Memory B cell (primary cell): ENCODE data around the gene MSLN.
"Not testable (repeated sequence)": the region's sequence is repeated elsewhere in the genome, so short reads cannot be mapped to it uniquely, and the experiment has no call there.

Experiments used
- ATAC-seq: fragments of 150-1000 bp; cut with Tn5 transposase; 2 replicates; pipeline ENCODE4 v1.10.0; 2021; ENCODE audit warnings: low read depth, mild to moderate bottlenecking, moderate library complexity
- DNase-seq, 2 donors: peaks; one replicate each; pipeline ENCODE4 v3.0.0; 2022; ENCODE audit warnings: low spot score in 2 of 2
- H3K27ac Mint-ChIP-seq: one replicate; pipeline ENCODE4 v1.8.0; 2022; ENCODE audit warnings: mild to moderate bottlenecking, moderate library complexity, mixed read lengths
- H3K27me3 Mint-ChIP-seq: one replicate; pipeline ENCODE4 v1.8.0; 2022; ENCODE audit warnings: mixed read lengths
- H3K36me3 Mint-ChIP-seq: one replicate; pipeline ENCODE4 v1.8.0; 2022; ENCODE audit warnings: mild to moderate bottlenecking, mixed read lengths
- H3K4me1 Mint-ChIP-seq: one replicate; pipeline ENCODE4 v1.8.0; 2022; ENCODE audit warnings: mixed read lengths
- H3K4me3 Mint-ChIP-seq: one replicate; pipeline ENCODE4 v1.8.0; 2022; ENCODE audit warnings: mild to moderate bottlenecking, moderate library complexity, mixed read lengths
- H3K9me3 Mint-ChIP-seq: one replicate; pipeline ENCODE4 v1.8.0; 2022; ENCODE audit warnings: mixed read lengths

Gene MSLN

GRCh38 chr16:751152-752006 is 9.2 kb upstream of the MSLN start:
- no peak overlapping the region for H3K27ac Mint-ChIP-seq
- H3K9me3 Mint-ChIP-seq: no peaks in the 10 kb centered on the region
- H3K27me3 Mint-ChIP-seq: peaks cover under 1% of the 10 kb centered on the region
- DNase-seq (no peak), ATAC-seq (no peak)
- no peak overlapping the region for H3K4me3 Mint-ChIP-seq
- peaks cover 2% of the 10 kb centered on the region for H3K4me1 Mint-ChIP-seq
- peaks cover under 1% of the 10 kb centered on the region for H3K36me3 Mint-ChIP-seq

DNA sequence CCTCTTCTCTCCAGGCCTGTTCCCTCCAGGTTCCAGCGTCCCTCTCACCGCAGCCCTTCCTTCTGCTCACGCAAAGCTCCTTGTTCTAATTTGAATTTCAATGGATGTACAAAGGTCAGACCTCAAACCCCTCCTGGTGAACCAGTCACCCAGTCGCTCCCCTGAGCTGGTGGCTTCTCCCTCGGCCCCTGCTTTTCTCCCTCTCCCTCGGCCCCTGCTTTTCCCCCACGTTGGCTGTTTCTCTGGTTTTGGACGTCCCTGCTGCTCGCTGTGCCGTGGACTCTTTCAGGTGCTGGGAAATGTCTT is 8.6 kb upstream of the MSLN start:
- H3K27me3 Mint-ChIP-seq: peaks cover 3% of the 10 kb centered on the region
- peaks cover 2% of the 10 kb centered on the region for H3K4me1 Mint-ChIP-seq
- no peak for DNase-seq
- H3K9me3 Mint-ChIP-seq: peaks cover 2% of the 10 kb centered on the region
- peaks cover 2% of the 10 kb centered on the region for H3K36me3 Mint-ChIP-seq
- H3K4me3 Mint-ChIP-seq: no peak overlapping the region
- no peak for ATAC-seq
- no peak overlapping the region for H3K27ac Mint-ChIP-seq

- H3K4me3 Mint-ChIP-seq, H3K9me3 Mint-ChIP-seq, ATAC-seq, H3K36me3 Mint-ChIP-seq, H3K27ac Mint-ChIP-seq, DNase-seq, H3K4me1 Mint-ChIP-seq, H3K27me3 Mint-ChIP-seq: not testable (repeated sequence)
Observed at GRCh38 chr16:754121-754607, 6.4 kb upstream of the MSLN start.

- peaks cover 8% of the 10 kb centered on the region for H3K27me3 Mint-ChIP-seq
- H3K36me3 Mint-ChIP-seq: peaks cover 2% of the 10 kb centered on the region
- no peak for DNase-seq
- no peak overlapping the region for H3K4me3 Mint-ChIP-seq
- peaks cover 2% of the 10 kb centered on the region for H3K4me1 Mint-ChIP-seq
- no peak overlapping the region for H3K27ac Mint-ChIP-seq
- peak; percentile 91 for ATAC-seq
- peaks cover 2% of the 10 kb centered on the region for H3K9me3 Mint-ChIP-seq
Observed at GRCh38 chr16:754656-755055, 5.9 kb upstream of the MSLN start.

DNA sequence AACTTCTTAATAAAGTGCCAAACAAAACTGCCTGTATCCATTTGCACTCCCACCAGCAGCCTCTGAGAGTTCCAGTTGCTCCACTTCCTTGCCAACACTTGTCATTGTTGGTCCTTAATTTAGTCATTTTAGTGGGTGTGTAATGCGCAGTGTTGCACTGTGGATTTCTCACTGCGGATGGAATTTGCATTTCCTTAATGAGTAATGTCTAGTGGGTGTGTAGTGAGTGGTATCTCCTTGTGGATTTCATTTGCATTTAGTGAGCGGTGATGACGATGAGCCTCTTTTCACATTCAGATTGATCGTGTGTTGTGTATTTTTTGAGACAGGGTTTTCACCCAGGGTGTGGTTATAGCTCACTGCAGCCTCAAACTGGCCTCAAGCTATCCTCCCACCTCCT is 4.1 kb upstream of the MSLN start:
- Mint-ChIP-seq H3K36me3 (peaks cover 2% of the 10 kb centered on the region), H3K27me3 (peaks cover 10% of the 10 kb centered on the region), H3K4me1 (peaks cover 2% of the 10 kb centered on the region), H3K27ac (no peak overlapping the region), H3K9me3 (peaks cover 2% of the 10 kb centered on the region), H3K4me3 (no peak overlapping the region)
- ATAC-seq (no peak), DNase-seq (no peak)

DNA sequence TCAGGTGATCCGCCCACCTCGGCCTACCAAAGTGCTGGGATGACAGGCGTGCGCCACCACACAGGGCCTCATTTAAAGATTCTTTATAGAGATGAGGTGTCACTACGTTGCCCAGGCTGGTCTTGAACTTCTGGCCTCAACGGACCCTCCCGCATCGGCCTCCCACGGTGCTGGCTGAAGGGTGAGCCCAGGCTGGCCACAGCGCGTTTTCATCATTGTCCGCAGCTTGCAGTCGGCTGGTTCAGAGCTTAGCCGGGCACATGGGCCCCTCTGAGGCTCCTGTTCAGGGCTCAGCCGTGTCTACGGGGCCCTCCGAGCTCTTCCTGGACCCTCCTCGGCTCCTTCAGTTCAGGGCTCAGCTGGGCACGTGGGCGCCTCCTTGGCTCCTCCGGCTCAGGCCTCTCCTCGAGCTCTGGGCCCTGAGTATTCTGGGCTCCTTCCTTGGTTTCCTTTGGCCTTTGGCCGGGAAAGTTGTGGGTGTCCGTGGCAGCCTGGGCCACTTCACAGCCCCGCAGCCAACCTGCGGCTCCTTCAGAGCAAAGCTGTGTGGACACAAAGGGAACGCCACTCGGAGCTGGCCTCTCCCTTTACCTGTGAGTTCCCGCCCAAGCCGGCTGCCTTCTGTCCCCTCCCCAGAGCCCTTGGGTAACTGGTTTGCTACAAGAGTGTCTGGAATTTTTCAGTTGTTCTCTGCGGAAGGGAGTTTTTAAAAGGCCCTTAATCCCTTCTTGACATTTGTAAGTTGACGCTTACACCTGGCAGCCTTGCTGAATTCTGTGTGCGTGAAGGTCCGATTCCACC is 1.2 kb upstream of the MSLN start:
- H3K9me3 Mint-ChIP-seq: peaks cover 2% of the 10 kb centered on the region
- H3K27ac Mint-ChIP-seq: no peak overlapping the region
- H3K4me3 Mint-ChIP-seq: no peak overlapping the region
- H3K27me3 Mint-ChIP-seq: peaks cover 16% of the 10 kb centered on the region
- H3K36me3 Mint-ChIP-seq: peaks cover 2% of the 10 kb centered on the region
- peaks cover 2% of the 10 kb centered on the region for H3K4me1 Mint-ChIP-seq
- DNase-seq: no peak
- no peak for ATAC-seq

DNA sequence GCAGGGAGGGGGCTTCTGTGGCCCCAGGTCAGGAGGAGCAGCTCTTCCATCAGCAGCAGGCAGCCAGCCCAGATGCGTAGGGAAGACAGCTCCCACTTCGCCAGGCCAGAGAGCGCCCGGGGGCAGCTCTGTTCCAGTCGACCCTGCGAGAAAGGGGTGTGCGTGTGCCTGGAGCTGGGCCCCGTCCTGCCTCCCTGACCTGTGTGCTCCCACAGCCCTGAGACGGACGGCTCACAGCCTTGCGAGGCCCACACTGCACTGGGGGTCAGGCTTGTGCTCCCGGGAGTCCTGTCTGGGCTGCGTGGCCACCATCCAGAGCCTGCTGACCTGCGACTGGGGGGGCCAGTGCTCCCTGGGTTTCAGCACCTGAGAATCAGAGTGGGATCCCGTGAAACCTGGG is 469 bp upstream of the MSLN start:
- peaks cover 16% of the 10 kb centered on the region for H3K27me3 Mint-ChIP-seq
- no peak overlapping the region for H3K4me3 Mint-ChIP-seq
- peaks cover 2% of the 10 kb centered on the region for H3K36me3 Mint-ChIP-seq
- ATAC-seq (no peak), DNase-seq (no peak)
- H3K9me3 Mint-ChIP-seq: peaks cover 2% of the 10 kb centered on the region
- no peak overlapping the region for H3K27ac Mint-ChIP-seq
- no peaks in the 10 kb centered on the region for H3K4me1 Mint-ChIP-seq

- Mint-ChIP-seq H3K27ac (no peak overlapping the region), H3K4me1 (no peaks in the 10 kb centered on the region), H3K4me3 (no peak overlapping the region), H3K27me3 (peaks cover 13% of the 10 kb centered on the region), H3K9me3 (no peaks in the 10 kb centered on the region), H3K36me3 (no peaks in the 10 kb centered on the region)
- DNase-seq (no peak), ATAC-seq (no peak)
Observed at GRCh38 chr16:761625-762513, 1.3 kb downstream of the MSLN start.

DNA sequence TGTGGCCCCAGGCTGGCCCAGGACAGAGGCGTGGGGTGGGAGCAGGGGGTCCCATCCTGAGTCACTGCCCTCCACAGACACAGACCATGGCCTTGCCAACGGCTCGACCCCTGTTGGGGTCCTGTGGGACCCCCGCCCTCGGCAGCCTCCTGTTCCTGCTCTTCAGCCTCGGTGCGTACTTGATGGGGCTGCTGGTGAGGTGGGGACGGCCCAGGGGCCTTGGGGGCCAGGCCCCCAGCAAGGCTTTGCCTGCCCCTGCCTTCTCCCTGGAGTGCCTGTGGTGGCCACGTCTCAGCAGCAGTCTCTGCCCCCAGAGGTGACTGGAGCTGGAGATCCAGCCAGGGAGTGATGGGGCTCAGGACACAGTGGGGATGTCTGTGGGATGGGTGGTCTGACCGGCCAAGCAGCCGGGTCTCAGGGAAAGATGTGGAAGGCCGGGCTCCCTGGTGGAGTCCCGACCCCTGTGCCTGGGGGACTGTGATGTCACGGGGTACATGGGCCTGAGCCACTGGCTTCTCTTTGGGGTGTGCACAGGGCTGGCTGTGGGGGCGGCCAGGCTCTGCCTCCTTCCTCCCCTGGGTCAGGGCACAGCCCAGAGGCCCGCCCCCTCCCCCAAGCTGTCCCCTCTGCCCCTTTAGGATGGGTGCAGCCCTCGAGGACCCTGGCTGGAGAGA is 2.2 kb downstream of the MSLN start:
- Mint-ChIP-seq H3K36me3 (no peaks in the 10 kb centered on the region), H3K27me3 (peaks cover 11% of the 10 kb centered on the region), H3K4me3 (no peak overlapping the region), H3K9me3 (no peaks in the 10 kb centered on the region), H3K27ac (no peak overlapping the region), H3K4me1 (no peaks in the 10 kb centered on the region)
- DNase-seq (no peak), ATAC-seq (no peak)

DNA sequence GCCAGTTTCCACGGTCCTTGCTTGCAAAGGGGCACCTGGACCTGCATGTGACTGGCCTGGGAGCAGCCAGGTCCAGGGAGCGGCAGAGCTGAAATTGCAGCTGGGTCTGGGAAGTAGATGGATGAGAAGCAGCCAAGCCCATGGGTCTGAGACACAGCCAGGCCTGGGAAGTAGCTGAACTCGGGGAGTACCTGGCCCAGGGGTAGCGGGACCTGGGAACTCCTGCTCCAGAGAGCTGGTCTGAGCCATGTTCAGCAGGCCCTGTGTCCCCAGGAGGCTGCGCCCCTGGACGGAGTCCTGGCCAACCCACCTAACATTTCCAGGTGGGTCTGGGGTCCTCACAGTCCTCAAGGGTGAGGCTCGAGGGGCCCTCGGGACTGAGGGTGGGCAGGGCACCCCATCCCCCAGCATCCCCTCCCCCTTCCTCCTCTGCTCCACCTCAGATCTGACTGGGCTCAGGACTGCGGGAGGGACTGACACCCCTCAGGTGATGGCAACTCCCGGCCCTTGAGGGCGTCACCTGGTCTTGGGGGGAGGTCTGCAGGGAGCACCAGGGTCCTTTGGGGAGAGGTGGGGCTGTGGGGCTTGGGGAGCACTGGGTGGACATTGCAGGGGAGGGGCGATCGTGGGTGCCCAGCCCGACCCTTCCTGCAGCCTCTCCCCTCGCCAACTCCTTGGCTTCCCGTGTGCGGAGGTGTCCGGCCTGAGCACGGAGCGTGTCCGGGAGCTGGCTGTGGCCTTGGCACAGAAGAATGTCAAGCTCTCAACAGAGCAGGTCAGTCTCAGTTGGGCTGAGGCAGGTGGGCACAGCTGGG is 3.0 kb downstream of the MSLN start:
- Mint-ChIP-seq H3K4me1 (no peaks in the 10 kb centered on the region), H3K27me3 (peaks cover 9% of the 10 kb centered on the region), H3K9me3 (no peaks in the 10 kb centered on the region), H3K4me3 (no peak overlapping the region), H3K27ac (no peak overlapping the region), H3K36me3 (no peaks in the 10 kb centered on the region)
- ATAC-seq: no peak
- no peak for DNase-seq

GRCh38 chr16:764184-764750 is 3.7 kb downstream of the MSLN start:
- H3K9me3 Mint-ChIP-seq: no peaks in the 10 kb centered on the region

DNA sequence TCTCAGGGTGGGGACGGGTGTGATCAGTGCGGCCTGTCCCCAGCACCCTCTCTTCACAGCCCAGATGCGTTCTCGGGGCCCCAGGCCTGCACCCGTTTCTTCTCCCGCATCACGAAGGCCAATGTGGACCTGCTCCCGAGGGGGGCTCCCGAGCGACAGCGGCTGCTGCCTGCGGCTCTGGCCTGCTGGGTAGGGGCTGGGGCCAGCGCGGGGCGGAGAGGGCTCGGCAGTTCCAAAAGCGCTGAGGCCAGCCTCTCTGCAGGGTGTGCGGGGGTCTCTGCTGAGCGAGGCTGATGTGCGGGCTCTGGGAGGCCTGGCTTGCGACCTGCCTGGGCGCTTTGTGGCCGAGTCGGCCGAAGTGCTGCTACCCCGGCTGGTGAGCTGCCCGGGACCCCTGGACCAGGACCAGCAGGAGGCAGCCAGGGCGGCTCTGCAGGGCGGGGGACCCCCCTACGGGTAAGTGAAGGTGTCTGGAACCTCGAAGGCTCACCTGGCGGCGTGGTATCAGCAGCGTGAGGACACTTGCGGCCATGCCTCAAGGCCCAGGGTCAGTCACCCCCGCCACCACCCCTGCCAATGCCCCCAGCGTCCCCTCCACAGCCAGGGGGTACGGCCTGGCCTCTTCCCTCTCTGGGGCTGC is 4.4 kb downstream of the MSLN start:
- H3K9me3 Mint-ChIP-seq: no peaks in the 10 kb centered on the region
- no peaks in the 10 kb centered on the region for H3K4me1 Mint-ChIP-seq
- no peak overlapping the region for H3K27ac Mint-ChIP-seq
- no peak overlapping the region for H3K4me3 Mint-ChIP-seq
- H3K36me3 Mint-ChIP-seq: no peaks in the 10 kb centered on the region
- H3K27me3 Mint-ChIP-seq: peaks cover 11% of the 10 kb centered on the region
- ATAC-seq: no peak
- no peak for DNase-seq

More at GRCh38 chr16:764184-764750, 3.7 kb downstream of the MSLN start:
- no peak overlapping the region for H3K4me3 Mint-ChIP-seq
- H3K27ac Mint-ChIP-seq: no peak overlapping the region
- ATAC-seq (no peak), DNase-seq (no peak)
- H3K27me3 Mint-ChIP-seq: peaks cover 9% of the 10 kb centered on the region
- no peaks in the 10 kb centered on the region for H3K4me1 Mint-ChIP-seq
- H3K36me3 Mint-ChIP-seq: no peaks in the 10 kb centered on the region
